ENCODE measurements around the gene GSDME.

The GSDME gene

GRCh38 chr7:24733414-24734060 lies 23.7 kb downstream of the GSDME start:
- Histone ChIP-seq H3K4me1 (ENCODE audit: control insufficient read depth in 1 of 2, insufficient read depth in 1 of 2, low read depth in 1 of 2, low read length in 1 of 2) (no peaks in the 10 kb centered on the region), H3K9me3 (no peaks in the 10 kb centered on the region), H3K27ac (no peak overlapping the region), H3K36me3 (no peaks in the 10 kb centered on the region), H3K4me3 (ENCODE audit: low read depth in 1 of 2, low read length in 1 of 2) (no peak overlapping the region), H3K27me3 (peaks cover 13% of the 10 kb centered on the region)
- no peak for TF ChIP-seq CTCF (IDR thresholded peaks at IDR 0.05)

GRCh38 chr7:24732646-24733413 lies 24.4 kb downstream of the GSDME start:
- no peaks in the 10 kb centered on the region for H3K9me3 ChIP-seq
- no peaks in the 10 kb centered on the region for H3K36me3 ChIP-seq
- H3K4me3 ChIP-seq (ENCODE audit: low read depth in 1 of 2, low read length in 1 of 2): no peak overlapping the region
- no peak for TF ChIP-seq CTCF (IDR thresholded peaks at IDR 0.05)
- no peaks in the 10 kb centered on the region for H3K4me1 ChIP-seq (ENCODE audit: control insufficient read depth in 1 of 2, insufficient read depth in 1 of 2, low read depth in 1 of 2, low read length in 1 of 2)
- no peak overlapping the region for H3K27ac ChIP-seq
- H3K27me3 ChIP-seq: peaks cover 20% of the 10 kb centered on the region

GRCh38 chr7:24731313-24731712 lies 26.0 kb downstream of the GSDME start:
- Histone ChIP-seq H3K4me3 (ENCODE audit: low read depth in 1 of 2, low read length in 1 of 2) (no peak overlapping the region), H3K9me3 (no peaks in the 10 kb centered on the region), H3K4me1 (ENCODE audit: control insufficient read depth in 1 of 2, insufficient read depth in 1 of 2, low read depth in 1 of 2, low read length in 1 of 2) (no peaks in the 10 kb centered on the region), H3K36me3 (no peaks in the 10 kb centered on the region), H3K27me3 (peaks cover 30% of the 10 kb centered on the region), H3K27ac (no peak overlapping the region)
- no peak for TF ChIP-seq CTCF (IDR thresholded peaks at IDR 0.05)

GRCh38 chr7:24730018-24730369 lies 27.3 kb downstream of the GSDME start:
- Histone ChIP-seq H3K27ac (no peak overlapping the region), H3K4me1 (ENCODE audit: control insufficient read depth in 1 of 2, insufficient read depth in 1 of 2, low read depth in 1 of 2, low read length in 1 of 2) (no peaks in the 10 kb centered on the region), H3K36me3 (no peaks in the 10 kb centered on the region), H3K9me3 (no peaks in the 10 kb centered on the region), H3K27me3 (peaks cover 30% of the 10 kb centered on the region), H3K4me3 (ENCODE audit: low read depth in 1 of 2, low read length in 1 of 2) (no peak overlapping the region)
- TF ChIP-seq CTCF (IDR thresholded peaks at IDR 0.05): no peak

- no peak for TF ChIP-seq CTCF (IDR thresholded peaks at IDR 0.05)
- Histone ChIP-seq H3K27ac (no peak overlapping the region), H3K36me3 (no peaks in the 10 kb centered on the region), H3K4me3 (ENCODE audit: low read depth in 1 of 2, low read length in 1 of 2) (no peak overlapping the region), H3K27me3 (peaks cover 30% of the 10 kb centered on the region), H3K9me3 (no peaks in the 10 kb centered on the region), H3K4me1 (ENCODE audit: control insufficient read depth in 1 of 2, insufficient read depth in 1 of 2, low read depth in 1 of 2, low read length in 1 of 2) (no peaks in the 10 kb centered on the region)
These were observed 27.8 kb downstream of the GSDME start for GRCh38 chr7:24729365-24730017.

Data from neutrophil (primary cell).